GM21529 (cell line): ENCODE data around the gene SLC22A16.
"Not testable (repeated sequence)": the region's sequence is repeated elsewhere in the genome, so short reads cannot be mapped to it uniquely, and the experiment has no call there.

Source experiments
- ATAC-seq: cut with Tn5 transposase; IDR thresholded peaks from one replicate; pipeline ENCODE4 v1.9.1; 2021; ENCODE audit not compliant: unreplicated experiment

Gene SLC22A16

GRCh38 chr6:110491299-110491643 lies 14.9 kb upstream of the SLC22A16 start:
- no peak for ATAC-seq

- no peak for ATAC-seq
Measured at GRCh38 chr6:110490110-110490509, 13.7 kb upstream of the SLC22A16 start.

- no peak for ATAC-seq
Measured at GRCh38 chr6:110488606-110489190, 12.3 kb upstream of the SLC22A16 start.

- not testable (repeated sequence) for ATAC-seq
Measured at GRCh38 chr6:110487968-110488381, 11.6 kb upstream of the SLC22A16 start.

GRCh38 chr6:110486756-110487155 lies 10.3 kb upstream of the SLC22A16 start:
- ATAC-seq = no peak

DNA sequence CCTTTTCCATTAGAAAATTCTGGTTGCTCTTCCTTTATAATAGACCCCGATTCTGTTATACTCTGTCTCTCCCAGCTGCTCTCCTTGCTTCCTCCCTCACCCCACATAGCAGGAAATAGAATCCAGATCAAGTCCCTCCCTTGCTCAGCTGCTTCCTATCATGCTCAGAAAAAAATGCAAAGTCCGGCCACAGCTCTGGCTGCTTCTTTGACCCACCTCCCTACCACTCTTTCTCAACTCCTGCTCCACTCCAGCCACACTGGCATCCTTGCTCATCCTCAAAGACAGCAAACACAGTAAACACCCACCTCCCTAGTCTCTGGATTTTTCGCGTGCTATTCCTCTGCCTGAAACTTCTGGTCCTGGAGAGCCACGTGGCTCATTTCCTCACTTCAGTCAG lies 9.1 kb upstream of the SLC22A16 start:
- no peak for ATAC-seq

DNA sequence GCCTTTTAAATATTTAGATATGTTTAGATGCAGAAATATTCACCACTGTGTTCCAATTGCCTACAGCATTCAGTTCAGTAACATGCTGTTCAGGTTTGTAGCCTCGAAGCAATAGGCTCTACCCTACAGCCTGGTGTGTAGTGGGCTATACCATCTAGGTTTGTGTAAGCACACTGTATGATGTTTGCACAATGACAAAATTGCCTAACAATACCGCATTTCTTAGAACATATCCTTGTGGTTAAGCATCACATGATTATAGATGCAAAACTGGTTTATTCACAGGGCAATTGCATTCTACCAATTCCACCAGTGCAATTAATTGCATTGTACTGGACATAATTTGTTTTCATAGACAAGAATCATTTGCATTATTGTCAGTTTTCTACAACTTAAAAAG lies 7.9 kb upstream of the SLC22A16 start:
- ATAC-seq = no peak

DNA sequence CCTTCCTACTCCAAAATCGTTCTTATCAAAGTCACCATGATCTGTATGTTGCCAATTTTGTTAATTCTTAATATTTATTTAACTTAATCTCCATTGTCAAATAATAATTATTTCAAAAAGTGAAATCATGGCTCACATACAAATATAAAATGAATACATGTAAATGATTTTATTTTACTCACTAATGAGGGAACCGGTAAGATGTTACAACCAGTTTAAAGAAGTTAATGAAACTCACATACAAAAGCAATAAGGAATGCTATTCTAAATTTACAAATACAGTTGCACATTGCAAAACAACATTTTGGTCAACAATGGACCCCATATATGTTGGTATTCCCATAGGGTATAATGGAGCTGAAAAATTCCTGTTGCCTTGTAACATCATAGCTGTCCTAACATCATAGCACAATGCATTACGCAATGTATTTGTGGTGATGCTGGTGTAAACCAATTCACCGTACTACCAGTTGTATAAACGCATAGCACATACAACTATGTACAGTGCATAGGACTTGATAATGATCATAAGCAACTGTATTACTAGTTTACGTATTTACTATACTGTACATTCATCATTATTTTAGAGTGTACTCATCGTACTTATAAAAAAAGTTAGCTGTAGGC lies 6.5 kb upstream of the SLC22A16 start:
- no peak for ATAC-seq

GRCh38 chr6:110481081-110481480 lies 4.7 kb upstream of the SLC22A16 start:
- no peak for ATAC-seq

DNA sequence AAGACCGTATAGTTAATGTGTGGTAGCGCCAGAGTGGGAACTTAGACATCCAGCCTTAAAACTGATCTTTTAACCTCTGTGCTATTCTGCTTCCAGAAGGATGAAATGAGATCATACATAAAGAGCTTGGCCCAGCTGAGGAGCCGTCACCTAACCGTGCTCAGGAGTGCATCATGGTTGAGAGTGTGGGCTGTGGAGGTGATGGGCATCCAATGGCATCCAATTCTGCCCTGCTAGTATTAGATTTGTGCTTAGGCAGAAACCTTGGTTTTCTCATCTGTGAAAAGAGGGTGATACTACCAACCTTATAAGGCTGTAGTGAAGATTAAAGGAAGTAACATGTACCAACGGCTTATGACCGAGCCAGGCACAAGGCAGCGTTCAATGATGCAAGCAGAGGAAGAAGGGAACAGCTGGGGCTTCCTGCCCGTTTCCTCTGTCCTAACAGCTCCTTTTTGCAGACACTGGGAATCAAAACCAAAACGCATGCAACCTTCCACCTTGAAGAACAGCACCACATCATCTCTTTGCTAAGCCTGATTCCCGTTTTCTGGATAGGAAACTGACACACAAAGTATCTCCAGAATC lies 1.3 kb downstream of the SLC22A16 start:
- ATAC-seq = no peak

- ATAC-seq = no peak
Measured at GRCh38 chr6:110474500-110474899, 1.9 kb downstream of the SLC22A16 start.

DNA sequence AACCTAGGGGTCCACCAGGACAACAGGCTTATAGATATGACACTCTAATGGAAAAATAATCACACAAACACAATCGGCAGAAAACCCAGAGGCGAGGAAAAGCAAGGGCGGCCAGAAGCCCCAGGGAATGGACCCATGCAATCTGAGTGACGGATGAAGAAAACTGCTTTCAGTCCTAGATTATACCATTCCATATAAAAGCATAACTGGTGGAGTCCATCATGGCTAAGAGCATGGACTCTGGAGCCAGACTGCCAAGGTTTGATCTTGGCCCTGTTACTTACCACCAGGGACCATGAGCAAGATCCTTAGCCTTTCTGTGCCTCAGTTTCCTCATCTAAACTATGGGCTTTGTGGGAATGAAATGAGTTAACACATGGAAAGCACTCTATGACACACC lies 3.7 kb downstream of the SLC22A16 start:
- ATAC-seq = no peak

GRCh38 chr6:110471726-110472365 lies 4.6 kb downstream of the SLC22A16 start:
- no peak for ATAC-seq

- ATAC-seq = no peak
Measured at GRCh38 chr6:110468731-110469130, 7.7 kb downstream of the SLC22A16 start.

GRCh38 chr6:110467566-110468140 lies 8.8 kb downstream of the SLC22A16 start:
- ATAC-seq = no peak

GRCh38 chr6:110462884-110463481 lies 13.4 kb downstream of the SLC22A16 start:
- ATAC-seq = no peak

DNA sequence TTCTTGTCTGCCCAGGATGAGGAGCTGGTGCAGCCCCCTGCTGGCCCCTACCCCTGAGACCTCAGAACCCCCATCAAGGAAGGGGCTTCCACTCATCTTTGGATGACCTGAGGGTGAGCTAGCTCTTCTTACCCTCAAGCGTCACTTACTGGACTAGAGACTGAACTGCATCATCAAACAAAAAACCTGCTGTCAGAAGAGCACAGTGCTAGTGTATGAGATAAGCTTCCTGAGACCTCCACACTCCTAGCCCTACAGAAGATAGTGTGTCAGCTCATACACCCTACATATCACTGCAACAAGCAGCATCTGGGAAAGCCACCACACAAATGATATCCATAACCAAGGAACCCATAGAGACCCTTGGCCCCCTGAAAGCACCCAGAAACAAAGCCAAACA lies 15.0 kb downstream of the SLC22A16 start:
- ATAC-seq = no peak

GRCh38 chr6:110459137-110459536 lies 17.3 kb downstream of the SLC22A16 start:
- ATAC-seq = no peak

GRCh38 chr6:110458476-110458875 lies 17.9 kb downstream of the SLC22A16 start:
- no peak for ATAC-seq

DNA sequence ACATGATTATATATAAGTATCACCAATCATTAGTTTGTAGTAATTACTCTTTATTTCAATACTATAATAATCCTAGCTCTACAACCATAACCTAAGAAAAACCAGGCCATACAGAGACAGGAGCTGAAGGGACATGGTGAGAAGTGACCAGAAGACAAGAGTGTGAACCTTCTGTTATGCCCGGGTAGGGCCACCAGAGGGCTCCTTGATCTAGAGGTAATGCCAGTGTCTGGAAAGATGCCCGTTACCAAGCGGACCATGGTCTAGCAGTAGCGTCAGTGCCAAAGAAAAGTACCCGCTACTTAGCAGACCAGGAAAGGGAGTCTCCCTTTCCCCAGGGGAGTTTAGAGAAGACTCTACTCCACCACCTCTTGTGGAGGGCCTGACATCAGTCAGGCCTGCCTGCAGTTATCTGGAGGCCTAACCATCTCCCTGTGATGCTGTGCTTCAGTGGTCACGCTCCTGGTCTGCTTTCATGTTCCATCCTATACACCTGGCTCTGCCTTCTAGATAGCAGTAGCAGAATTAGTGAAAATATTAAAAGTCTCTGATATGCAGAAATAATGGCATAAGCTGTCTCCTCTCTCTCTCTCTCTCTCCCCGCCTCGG lies 18.7 kb downstream of the SLC22A16 start:
- not testable (repeated sequence) for ATAC-seq

GRCh38 chr6:110456694-110457093 lies 19.7 kb downstream of the SLC22A16 start:
- no peak for ATAC-seq
